HL-60 (cell line): ENCODE measurements around the gene PRUNE1.

Source experiments
- DNase-seq, 2 experiments: peaks; one replicate each; pipeline ENCODE4 v3.0.0-alpha.2; 2010 to 2020; ENCODE audit warnings: low read depth in 1 of 2, low spot score in 1 of 2
- H3K27ac ChIP-seq: fragments of 250-450 bp; sonication (Bioruptor Pico); replicated peaks from 2 replicates; pipeline ENCODE4 v1.5.1; 2020; ENCODE audit warnings: mild to moderate bottlenecking, moderate library complexity
- H3K27me3 ChIP-seq: fragments of 250-450 bp; sonication (Bioruptor Pico); 2 replicates; pipeline ENCODE4 v1.5.1; 2021; ENCODE audit warnings: mild to moderate bottlenecking, moderate library complexity; ENCODE audit not compliant: insufficient read depth, poor library complexity, severe bottlenecking
- H3K4me3 ChIP-seq: replicated peaks from 2 replicates; pipeline ENCODE4 v1.5.1; 2011; ENCODE audit warnings: mild to moderate bottlenecking, control low read depth, low read length; ENCODE audit not compliant: insufficient read depth
- GABPA ChIP-seq: IDR thresholded peaks from 2 replicates; pipeline ENCODE4 v1.6.1; 2012; ENCODE audit warnings: low read depth
- POLR2AphosphoS5 ChIP-seq: IDR thresholded peaks from 2 replicates; pipeline ENCODE4 v1.6.1; 2012; ENCODE audit warnings: low read depth
- SPI1 ChIP-seq: IDR thresholded peaks from 2 replicates; pipeline ENCODE4 v1.6.1; 2012; ENCODE audit warnings: low read depth, mild to moderate bottlenecking, borderline replicate concordance
- long read RNA-seq: library from polyadenylated mRNA; unstranded; transcript quantifications from one replicate; pipeline ENCODE4 v2.0.0, GENCODE V29; 2020
- TF ChIP-seq, protein P1 (sequence below): IDR thresholded peaks from 2 replicates; pipeline ENCODE4 v1.6.1; 2012; ENCODE audit warnings: low read depth; ENCODE audit not compliant: insufficient replicate concordance
- TF ChIP-seq, protein P2 (sequence below): IDR thresholded peaks from one replicate; pipeline ENCODE4 v1.5.1; 2011; ENCODE audit warnings: low read length, control low read depth, inconsistent platforms; ENCODE audit not compliant: insufficient read depth

The PRUNE1 gene, protein sequence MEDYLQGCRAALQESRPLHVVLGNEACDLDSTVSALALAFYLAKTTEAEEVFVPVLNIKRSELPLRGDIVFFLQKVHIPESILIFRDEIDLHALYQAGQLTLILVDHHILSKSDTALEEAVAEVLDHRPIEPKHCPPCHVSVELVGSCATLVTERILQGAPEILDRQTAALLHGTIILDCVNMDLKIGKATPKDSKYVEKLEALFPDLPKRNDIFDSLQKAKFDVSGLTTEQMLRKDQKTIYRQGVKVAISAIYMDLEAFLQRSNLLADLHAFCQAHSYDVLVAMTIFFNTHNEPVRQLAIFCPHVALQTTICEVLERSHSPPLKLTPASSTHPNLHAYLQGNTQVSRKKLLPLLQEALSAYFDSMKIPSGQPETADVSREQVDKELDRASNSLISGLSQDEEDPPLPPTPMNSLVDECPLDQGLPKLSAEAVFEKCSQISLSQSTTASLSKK
- long read RNA-seq, transcript PRUNE1-201 (8 exons, 2,997 nt) = major isoform, 10 of 34 reads
- long read RNA-seq, partial matches to known transcripts = 0 of 34 reads
- long read RNA-seq, other reads (novel, unspliced or antisense) = 18 of 34 reads

DNA sequence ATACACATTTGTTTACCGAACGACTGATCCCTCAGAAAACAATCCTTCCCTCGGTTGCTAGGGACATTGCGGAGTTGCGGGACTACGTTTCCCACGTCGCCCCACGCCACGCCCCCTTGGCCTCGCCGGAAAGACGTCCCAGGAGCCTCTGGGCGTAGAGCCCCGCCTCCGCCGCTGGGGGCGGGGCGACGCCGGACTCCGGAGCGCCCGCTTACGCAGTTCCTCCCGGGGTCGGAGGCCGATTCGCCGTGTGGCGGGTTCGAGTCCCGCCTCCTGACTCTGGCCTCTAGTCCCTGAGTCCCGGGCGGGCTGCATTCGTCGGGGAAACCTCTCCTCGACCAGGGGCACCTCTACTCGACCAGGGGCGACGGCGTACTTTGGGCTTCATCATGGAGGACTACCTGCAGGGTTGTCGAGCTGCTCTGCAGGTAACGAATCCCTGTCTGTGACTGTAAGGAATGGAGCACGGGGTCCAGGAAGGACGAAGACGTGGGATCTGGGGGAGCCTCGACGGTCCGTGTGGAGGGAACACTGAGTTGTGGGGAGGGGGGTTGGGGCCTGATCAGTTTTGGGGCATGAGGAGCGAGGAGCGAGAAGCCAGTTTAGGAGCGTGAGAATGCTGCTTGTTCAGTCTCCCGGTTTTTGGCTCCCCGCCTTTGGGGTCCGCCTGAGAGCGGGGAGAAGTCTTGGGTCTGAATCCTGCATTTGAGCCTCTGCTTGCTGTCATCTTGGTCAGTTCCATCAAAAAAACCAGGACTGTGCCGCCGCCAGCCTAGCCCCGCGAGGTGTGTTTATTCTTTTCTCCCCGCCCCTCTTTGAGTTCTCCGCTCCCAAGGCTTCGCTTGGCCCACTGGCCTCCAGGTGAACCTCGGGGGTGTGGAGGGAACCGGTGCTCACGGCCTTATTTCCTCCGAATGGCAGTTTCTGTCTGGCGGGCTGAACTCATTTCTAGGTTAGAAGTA, at the start of gene PRUNE1:
Gene PRUNE1, plus strand, starts transcription at position 206 of the 962 bp plus-strand sequence. Its CDS starts 184 bp downstream, at position 390.
- Histone ChIP-seq H3K27me3 (no peaks in the 10 kb centered on the region), H3K4me3 (peak within 1 kb of the TSS; percentile 63), H3K27ac (peak within 1 kb of the TSS; percentile 91)
- DNase-seq = peak; percentile 94
- TF ChIP-seq POLR2AphosphoS5 (no peak), GABPA (peak; percentile 41), SPI1 (peak; percentile 78)

DNA sequence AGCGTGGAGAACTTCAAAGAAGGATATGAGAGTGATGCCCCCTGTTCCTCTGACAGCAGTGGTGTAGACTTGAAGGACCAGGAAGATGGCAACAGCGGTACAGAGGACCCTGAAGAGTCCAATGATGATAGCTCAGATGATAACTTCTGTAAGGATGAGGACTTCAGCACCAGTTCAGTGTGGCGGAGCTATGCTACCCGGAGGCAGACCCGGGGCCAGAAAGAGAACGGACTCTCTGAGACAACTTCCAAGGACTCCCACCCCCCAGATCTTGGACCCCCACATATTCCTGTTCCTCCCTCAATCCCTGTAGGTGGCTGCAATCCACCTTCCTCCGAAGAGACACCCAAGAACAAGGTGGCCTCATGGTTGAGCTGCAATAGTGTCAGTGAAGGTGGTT, 47.6 kb upstream of the PRUNE1 start:
- TF ChIP-seq POLR2AphosphoS5 (no peak), GABPA (no peak), SPI1 (no peak)
- TF ChIP-seq, protein P1, sequence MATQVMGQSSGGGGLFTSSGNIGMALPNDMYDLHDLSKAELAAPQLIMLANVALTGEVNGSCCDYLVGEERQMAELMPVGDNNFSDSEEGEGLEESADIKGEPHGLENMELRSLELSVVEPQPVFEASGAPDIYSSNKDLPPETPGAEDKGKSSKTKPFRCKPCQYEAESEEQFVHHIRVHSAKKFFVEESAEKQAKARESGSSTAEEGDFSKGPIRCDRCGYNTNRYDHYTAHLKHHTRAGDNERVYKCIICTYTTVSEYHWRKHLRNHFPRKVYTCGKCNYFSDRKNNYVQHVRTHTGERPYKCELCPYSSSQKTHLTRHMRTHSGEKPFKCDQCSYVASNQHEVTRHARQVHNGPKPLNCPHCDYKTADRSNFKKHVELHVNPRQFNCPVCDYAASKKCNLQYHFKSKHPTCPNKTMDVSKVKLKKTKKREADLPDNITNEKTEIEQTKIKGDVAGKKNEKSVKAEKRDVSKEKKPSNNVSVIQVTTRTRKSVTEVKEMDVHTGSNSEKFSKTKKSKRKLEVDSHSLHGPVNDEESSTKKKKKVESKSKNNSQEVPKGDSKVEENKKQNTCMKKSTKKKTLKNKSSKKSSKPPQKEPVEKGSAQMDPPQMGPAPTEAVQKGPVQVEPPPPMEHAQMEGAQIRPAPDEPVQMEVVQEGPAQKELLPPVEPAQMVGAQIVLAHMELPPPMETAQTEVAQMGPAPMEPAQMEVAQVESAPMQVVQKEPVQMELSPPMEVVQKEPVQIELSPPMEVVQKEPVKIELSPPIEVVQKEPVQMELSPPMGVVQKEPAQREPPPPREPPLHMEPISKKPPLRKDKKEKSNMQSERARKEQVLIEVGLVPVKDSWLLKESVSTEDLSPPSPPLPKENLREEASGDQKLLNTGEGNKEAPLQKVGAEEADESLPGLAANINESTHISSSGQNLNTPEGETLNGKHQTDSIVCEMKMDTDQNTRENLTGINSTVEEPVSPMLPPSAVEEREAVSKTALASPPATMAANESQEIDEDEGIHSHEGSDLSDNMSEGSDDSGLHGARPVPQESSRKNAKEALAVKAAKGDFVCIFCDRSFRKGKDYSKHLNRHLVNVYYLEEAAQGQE = no peak
- TF ChIP-seq, protein P2, sequence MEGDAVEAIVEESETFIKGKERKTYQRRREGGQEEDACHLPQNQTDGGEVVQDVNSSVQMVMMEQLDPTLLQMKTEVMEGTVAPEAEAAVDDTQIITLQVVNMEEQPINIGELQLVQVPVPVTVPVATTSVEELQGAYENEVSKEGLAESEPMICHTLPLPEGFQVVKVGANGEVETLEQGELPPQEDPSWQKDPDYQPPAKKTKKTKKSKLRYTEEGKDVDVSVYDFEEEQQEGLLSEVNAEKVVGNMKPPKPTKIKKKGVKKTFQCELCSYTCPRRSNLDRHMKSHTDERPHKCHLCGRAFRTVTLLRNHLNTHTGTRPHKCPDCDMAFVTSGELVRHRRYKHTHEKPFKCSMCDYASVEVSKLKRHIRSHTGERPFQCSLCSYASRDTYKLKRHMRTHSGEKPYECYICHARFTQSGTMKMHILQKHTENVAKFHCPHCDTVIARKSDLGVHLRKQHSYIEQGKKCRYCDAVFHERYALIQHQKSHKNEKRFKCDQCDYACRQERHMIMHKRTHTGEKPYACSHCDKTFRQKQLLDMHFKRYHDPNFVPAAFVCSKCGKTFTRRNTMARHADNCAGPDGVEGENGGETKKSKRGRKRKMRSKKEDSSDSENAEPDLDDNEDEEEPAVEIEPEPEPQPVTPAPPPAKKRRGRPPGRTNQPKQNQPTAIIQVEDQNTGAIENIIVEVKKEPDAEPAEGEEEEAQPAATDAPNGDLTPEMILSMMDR = no peak

DNA sequence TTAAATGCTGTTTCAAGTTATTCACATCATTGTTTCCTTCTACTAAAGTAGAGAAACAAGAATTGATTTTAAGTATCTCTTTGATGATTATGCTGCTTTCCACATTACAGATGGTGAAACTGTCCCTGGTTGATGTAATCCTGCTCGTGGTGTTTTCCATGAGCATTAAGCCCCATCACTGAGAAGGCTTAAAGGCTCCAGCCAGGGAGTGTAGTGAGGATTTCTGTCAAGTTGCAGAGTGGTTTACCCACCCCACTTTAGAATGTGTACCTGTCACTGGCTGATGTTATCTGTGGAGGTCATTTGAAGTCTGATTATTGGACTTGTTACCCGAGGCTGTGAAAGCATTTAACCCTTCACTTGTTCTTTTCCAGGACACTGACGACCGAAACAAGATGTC, 46.5 kb upstream of the PRUNE1 start:
- no peak for DNase-seq
- no peaks in the 10 kb centered on the region for H3K27me3 ChIP-seq
- TF ChIP-seq SPI1 = no peak
- no peak for TF ChIP-seq GABPA
- no peak for TF ChIP-seq POLR2AphosphoS5
- TF ChIP-seq, protein P1 = no peak
- TF ChIP-seq, protein P2 = no peak
- H3K27ac ChIP-seq = no peak overlapping the region
- no peak overlapping the region for H3K4me3 ChIP-seq

More for the DNA sequence above, 47.6 kb upstream of the PRUNE1 start:
- Histone ChIP-seq H3K27me3 (no peaks in the 10 kb centered on the region), H3K27ac (no peak overlapping the region), H3K4me3 (no peak overlapping the region)
- DNase-seq = no peak
